H1 (cell line): ENCODE results near the gene ACOD1. TPM values are rescaled to one million over a fixed set of nuclear protein-coding genes. Genes with fewer than 3 reads are reported as not detected.
A peak's percentile ranks its signal among the peaks of the same experiment; 100 is the strongest.

Experiments
- CTCF ChIA-PET: fragments of 300-600 bp; sonication (Branson Sonifier 250); formaldehyde crosslinking; loops from one replicate; lab custom pipeline; 2021; ENCODE audit not compliant: partially characterized antibody; lab: Charles Lee
- POLR2A ChIA-PET: fragments of 300-600 bp; sonication (Branson Sonifier 250); formaldehyde crosslinking; loops from one replicate; lab custom pipeline; 2021; ENCODE audit warnings: inconsistent platforms; ENCODE audit not compliant: partially characterized antibody; lab: Charles Lee
- DNase-seq, 2 experiments: peaks; one replicate each; pipeline versions ENCODE4 v3.0.0 to v3.0.0-alpha.2; 2010 to 2022; ENCODE audit warnings: low spot score in 2 of 2, low read depth in 1 of 2, mixed read lengths in 1 of 2
- FAIRE-seq: peaks from 2 replicates; lab custom pipeline; 2011; peaks lifted over from hg19 to GRCh38; lab: Jason Lieb, UNC
- H2AFZ ChIP-seq: 2 replicates; pipeline ENCODE4 v1.8.1; 2012; ENCODE audit warnings: low read length, inconsistent platforms
- H2AK5ac ChIP-seq: 2 replicates; pipeline ENCODE4 v1.6.1; 2013; ENCODE audit warnings: low read depth, low read length
- H2BK120ac ChIP-seq: replicated peaks from 2 replicates; pipeline ENCODE3; 2013; ENCODE audit warnings: low read depth, low read length, inconsistent platforms
- H2BK12ac ChIP-seq: 2 replicates; pipeline ENCODE4 v1.6.1; 2013; ENCODE audit warnings: low read depth, low read length
- H2BK15ac ChIP-seq: 2 replicates; pipeline ENCODE4 v1.6.1; 2013; ENCODE audit warnings: low read length
- H2BK20ac ChIP-seq: 2 replicates; pipeline ENCODE4 v1.6.1; 2013; ENCODE audit warnings: low read length
- H2BK5ac ChIP-seq: 2 replicates; pipeline ENCODE4 v1.6.1; 2013; ENCODE audit warnings: low read depth, low read length
- H3K14ac ChIP-seq: 2 replicates; pipeline ENCODE4 v1.6.1; 2013; ENCODE audit warnings: inconsistent platforms; ENCODE audit not compliant: insufficient read length
- H3K18ac ChIP-seq: 2 replicates; pipeline ENCODE4 v1.6.1; 2013; ENCODE audit warnings: low read length; ENCODE audit errors: extremely low read depth
- H3K23ac ChIP-seq: 2 replicates; pipeline ENCODE4 v1.6.1; 2013; ENCODE audit warnings: inconsistent platforms; ENCODE audit not compliant: insufficient read length
- H3K23me2 ChIP-seq: 2 replicates; pipeline ENCODE4 v1.6.1; 2013; ENCODE audit warnings: low read depth, low read length
- H3K27ac ChIP-seq: 2 replicates; pipeline ENCODE4 v1.6.1; 2011; ENCODE audit warnings: low read depth, low read length, inconsistent platforms
- H3K27me3 ChIP-seq, 4 experiments: replicated peaks in 1 of 4; 1 replicate in 1 of 4; 2 replicates in 3 of 4; pipeline versions ENCODE4 v1.6.1 to v1.8.1; 2011 to 2013; ENCODE audit warnings: low read length in 3 of 4, mild to moderate bottlenecking in 3 of 4, inconsistent platforms in 2 of 4, mixed read lengths in 2 of 4, moderate library complexity in 1 of 4; ENCODE audit not compliant: control insufficient read depth in 3 of 4, insufficient read depth in 3 of 4; ENCODE audit errors: extremely low read depth in 1 of 4
- H3K36me3 ChIP-seq, 4 experiments: 2 replicates each; pipeline versions ENCODE4 v1.6.1 to v1.8.1; 2011 to 2013; ENCODE audit warnings: mild to moderate bottlenecking in 4 of 4, low read length in 3 of 4, moderate library complexity in 2 of 4, control low read depth in 1 of 4, inconsistent platforms in 1 of 4; ENCODE audit not compliant: insufficient read depth in 4 of 4, control insufficient read depth in 2 of 4
- H3K4ac ChIP-seq: replicated peaks from 2 replicates; pipeline ENCODE3; 2013; ENCODE audit warnings: low read length, low read depth, mixed read lengths, inconsistent platforms; ENCODE audit not compliant: insufficient read length
- H3K4me1 ChIP-seq, 4 experiments: replicated peaks in 1 of 4; 1 replicate in 1 of 4; 2 replicates in 3 of 4; pipeline versions ENCODE4 v1.6.1 to v1.8.1; 2011 to 2013; ENCODE audit warnings: low read length in 3 of 4, inconsistent platforms in 2 of 4, mixed read lengths in 1 of 4; ENCODE audit not compliant: insufficient read depth in 4 of 4, control insufficient read depth in 3 of 4
- H3K4me2 ChIP-seq, 2 experiments: 2 replicates each; pipeline versions ENCODE4 v1.6.1 to v1.8.1; 2011 to 2013; ENCODE audit warnings: low read depth in 2 of 2, low read length in 2 of 2, control low read depth in 1 of 2, inconsistent platforms in 1 of 2, mild to moderate bottlenecking in 1 of 2; ENCODE audit not compliant: insufficient read depth in 1 of 2
- H3K4me3 ChIP-seq, 4 experiments: fragments of 200-600, 300-600 bp in 1 of 4; sonication (generic), shearing (Covaris generic), sonication (Bioruptor Twin) in 1 of 4; 2 replicates each; pipeline versions ENCODE4 v1.5.1 to v1.8.1; 2011 to 2016; ENCODE audit warnings: low read length in 4 of 4, low read depth in 3 of 4, control low read depth in 2 of 4, inconsistent platforms in 2 of 4, mild to moderate bottlenecking in 2 of 4, mixed read lengths in 1 of 4, moderate library complexity in 1 of 4; ENCODE audit not compliant: insufficient read depth in 2 of 4; ENCODE audit errors: extremely low read depth in 1 of 4
- H3K56ac ChIP-seq: replicated peaks from 2 replicates; pipeline ENCODE3; 2013; ENCODE audit warnings: low read depth, mild to moderate bottlenecking, mixed read lengths, low read length, inconsistent platforms; ENCODE audit not compliant: insufficient read length
- H3K79me1 ChIP-seq: 2 replicates; pipeline ENCODE4 v1.6.1; 2013; ENCODE audit warnings: low read depth, low read length, control low read depth
- H3K79me2 ChIP-seq, 2 experiments: 2 replicates each; pipeline versions ENCODE4 v1.6.1 to v1.8.1; 2012 to 2013; ENCODE audit warnings: low read length in 2 of 2, mild to moderate bottlenecking in 2 of 2, inconsistent platforms in 1 of 2; ENCODE audit not compliant: insufficient read depth in 2 of 2, control insufficient read depth in 1 of 2
- H3K9ac ChIP-seq, 4 experiments: replicated peaks in 1 of 4; 1 replicate in 1 of 4; 2 replicates in 3 of 4; pipeline versions ENCODE4 v1.6.1 to v1.8.1; 2011 to 2013; ENCODE audit warnings: low read depth in 3 of 4, low read length in 3 of 4, control low read depth in 2 of 4, mild to moderate bottlenecking in 2 of 4, moderate library complexity in 2 of 4, inconsistent platforms in 1 of 4; ENCODE audit errors: extremely low read depth in 1 of 4
- H3K9me3 ChIP-seq, 2 experiments: 2 replicates each; pipeline versions ENCODE4 v1.6.1 to v1.8.1; 2012 to 2013; ENCODE audit warnings: mild to moderate bottlenecking in 2 of 2, moderate library complexity in 2 of 2, control low read depth in 1 of 2, inconsistent platforms in 1 of 2, low read depth in 1 of 2, low read length in 1 of 2, mixed read lengths in 1 of 2; ENCODE audit not compliant: insufficient read depth in 2 of 2
- H4K20me1 ChIP-seq, 2 experiments: replicated peaks in 1 of 2; 2 replicates each; pipeline versions ENCODE3 to v1.8.1; 2011 to 2013; ENCODE audit warnings: inconsistent platforms in 2 of 2, low read length in 2 of 2, mild to moderate bottlenecking in 1 of 2; ENCODE audit not compliant: insufficient read depth in 2 of 2, control insufficient read depth in 1 of 2
- H4K5ac ChIP-seq: 2 replicates; pipeline ENCODE4 v1.6.1; 2013; ENCODE audit warnings: low read length, low read depth, mixed read lengths, inconsistent platforms; ENCODE audit not compliant: insufficient read length
- H4K8ac ChIP-seq: 2 replicates; pipeline ENCODE4 v1.8.0; 2013; ENCODE audit warnings: mild to moderate bottlenecking, moderate library complexity, low read length, inconsistent platforms; ENCODE audit not compliant: insufficient read depth; ENCODE audit errors: extremely low read depth
- H4K91ac ChIP-seq: replicated peaks from 2 replicates; pipeline ENCODE3; 2013; ENCODE audit warnings: low read length, mixed read lengths, inconsistent platforms; ENCODE audit not compliant: insufficient read length
- ATF2 ChIP-seq: IDR thresholded peaks from 2 replicates; pipeline ENCODE4 v1.6.1; 2012; ENCODE audit warnings: low read length, inconsistent platforms
- EZH2 ChIP-seq: fragments of 200-600 bp; sonication (generic); IDR thresholded peaks from 2 replicates; pipeline ENCODE4 v1.7.1; 2012; ENCODE audit warnings: low read depth, mild to moderate bottlenecking, moderate library complexity, low read length, inconsistent platforms; ENCODE audit not compliant: severe bottlenecking
- RNF2 ChIP-seq: fragments of 200-900, 300-1000 bp; sonication (generic); IDR thresholded peaks from 2 replicates; pipeline ENCODE4 v1.7.1; 2016; ENCODE audit warnings: borderline replicate concordance, low read depth, mild to moderate bottlenecking, antibody characterized with exemption, low read length; ENCODE audit not compliant: poor library complexity, severe bottlenecking; ENCODE audit errors: missing control alignments
- WGBS, 2 experiments: shearing (Covaris generic) in 1 of 2; methylation state at CpG; one replicate each; pipeline versions ENCODE4 v1.1.6 to v1.1.7; 2013 to 2015; ENCODE audit warnings: low lambda C conversion rate in 2 of 2, mixed read lengths in 2 of 2, inconsistent platforms in 1 of 2, low coverage in 1 of 2, missing lambda C conversion rate in 1 of 2; ENCODE audit not compliant: insufficient replicate concordance in 2 of 2, insufficient coverage in 1 of 2, insufficient read length in 1 of 2; ENCODE audit errors: extremely low coverage in 1 of 2, missing lambda C conversion rate in 1 of 2; 5-methylcytosine and 5-hydroxymethylcytosine counted together
- polyA plus RNA-seq, 7 experiments: library from polyadenylated mRNA; depleted of rRNA in 3 of 7; stranded (reverse) in 5 of 7; unstranded in 2 of 7; fragments of >200 nt in 5 of 7; fragments of 200-250 nt in 2 of 7; gene quantifications; 1 replicate in 5 of 7; 2 replicates in 1 of 7; 4 replicates in 1 of 7; pipeline versions ENCODE4 v1.2.1 to v1.2.3, GENCODE V29; 2011 to 2013; ENCODE audit warnings: missing spikeins in 2 of 7, mixed read lengths in 2 of 7
- total RNA-seq: library from RNA; stranded (reverse); fragmentation: NEBNext Ultra II Directional; extraction: Animal tissue kit (Norgen Biotek cat#: 25700); gene quantifications from 2 replicates; pipeline ENCODE4 v1.2.1, GENCODE V29; 2021

Gene ACOD1
- total and polyA plus RNA-seq, 2 of the 8 experiments (the other 6 are each of a cell fraction or from before 2014, with no cell fraction given) = not detected

- Histone ChIP-seq H3K36me3 (no peaks in the 10 kb centered on the region), H4K91ac (no peak overlapping the region), H4K8ac (no peak overlapping the region), H2BK12ac (no peak overlapping the region), H3K14ac (no peak overlapping the region), H3K56ac (no peak overlapping the region), H3K4me2 (no peak overlapping the region), H4K5ac (no peak overlapping the region), H3K23me2 (no peaks in the 10 kb centered on the region), H3K4ac (no peak overlapping the region), H4K20me1 (no peaks in the 10 kb centered on the region), H3K23ac (no peak overlapping the region), H2BK5ac (no peak overlapping the region), H3K9me3 (no peaks in the 10 kb centered on the region), H3K79me2 (no peaks in the 10 kb centered on the region), H3K18ac (no peak overlapping the region), H3K27me3 (no peaks in the 10 kb centered on the region), H2BK120ac (no peak overlapping the region), H3K27ac (no peak overlapping the region), H3K4me3 (no peak overlapping the region), H3K4me1 (no peaks in the 10 kb centered on the region), H2AFZ (no peak overlapping the region), H3K79me1 (no peaks in the 10 kb centered on the region)
- FAIRE-seq = no peak
- POLR2A ChIA-PET = no interaction called here
- 85% methylated on average over 2 of the region's 2 CpGs; no CpG with 5 or more reads in 1 of the 2 experiments for WGBS, 2 experiments
- CTCF ChIA-PET = interaction anchor here (0.6 kb wide), 1 partner anchor 890 kb away, joined by 3 read pairs; no protein-coding TSS in a partner anchor
- TF ChIP-seq ATF2 (no peak), EZH2 (no peak), RNF2 (no peak)
- TF ChIP-seq, all 59 proteins: peak for 0
- Histone ChIP-seq H3K9ac (peak overlapping the region in 1 of 4 experiments; percentile 8; a peak in 1 of 7 replicates), H2AK5ac (no peak overlapping the region), H2BK15ac (no peak overlapping the region), H2BK20ac (no peak overlapping the region)
- no peak for DNase-seq
These were observed 18.4 kb upstream of the ACOD1 start for GRCh38 chr13:76929851-76930374.
